Transverse colon (tissue), 4 donors: ENCODE results near the gene PITX1.

Experiments
- EP300 ChIP-seq: sonication (generic); formaldehyde crosslinking; IDR thresholded peaks from one replicate; pipeline ENCODE4 v1.6.1; 2017; ENCODE audit warnings: antibody characterized with exemption, low read depth
- POLR2A ChIP-seq: fragments of 450-650 bp; IDR thresholded peaks from one replicate; pipeline ENCODE4 v1.6.1; 2016; ENCODE audit warnings: antibody characterized with exemption, mild to moderate bottlenecking, moderate library complexity
- POLR2AphosphoS5 ChIP-seq, 3 donors: sonication (generic); formaldehyde crosslinking; IDR thresholded peaks; one replicate each; pipeline ENCODE4 v1.6.1; 2016; ENCODE audit warnings: antibody characterized with exemption in 3 of 3
- TF ChIP-seq, protein P1 (sequence below), 5 experiments: fragments of 200-600 bp in 3 of 5; fragments of 450-650 bp in 2 of 5; sonication (generic) in 3 of 5; IDR thresholded peaks; 1 replicate in 2 of 5; 2 replicates in 3 of 5; pipeline ENCODE4 v1.5.1; 2016 to 2017; ENCODE audit warnings: antibody characterized with exemption in 5 of 5, inconsistent platforms in 3 of 5, mild to moderate bottlenecking in 2 of 5, moderate library complexity in 1 of 5

DNA sequence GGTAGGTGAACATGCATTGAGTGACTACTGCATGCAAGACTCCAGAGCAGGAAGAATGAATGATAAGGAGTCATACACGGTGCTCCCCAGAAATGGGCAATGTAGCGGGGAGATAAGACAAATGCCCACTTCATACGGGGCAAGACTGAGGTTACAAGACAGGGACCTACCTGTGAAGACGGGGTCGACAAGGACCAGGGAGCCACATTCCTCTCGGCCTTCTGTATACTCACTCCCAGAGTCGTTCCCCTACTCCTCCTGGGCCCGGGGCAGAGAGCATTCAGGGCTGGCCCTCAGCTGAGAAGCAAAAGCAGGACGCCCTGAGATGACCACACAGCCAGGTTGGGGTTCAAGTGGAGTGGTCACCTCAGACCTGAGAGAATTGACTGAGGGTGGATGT is 26.7 kb downstream of the PITX1 start:
- TF ChIP-seq, protein P1, sequence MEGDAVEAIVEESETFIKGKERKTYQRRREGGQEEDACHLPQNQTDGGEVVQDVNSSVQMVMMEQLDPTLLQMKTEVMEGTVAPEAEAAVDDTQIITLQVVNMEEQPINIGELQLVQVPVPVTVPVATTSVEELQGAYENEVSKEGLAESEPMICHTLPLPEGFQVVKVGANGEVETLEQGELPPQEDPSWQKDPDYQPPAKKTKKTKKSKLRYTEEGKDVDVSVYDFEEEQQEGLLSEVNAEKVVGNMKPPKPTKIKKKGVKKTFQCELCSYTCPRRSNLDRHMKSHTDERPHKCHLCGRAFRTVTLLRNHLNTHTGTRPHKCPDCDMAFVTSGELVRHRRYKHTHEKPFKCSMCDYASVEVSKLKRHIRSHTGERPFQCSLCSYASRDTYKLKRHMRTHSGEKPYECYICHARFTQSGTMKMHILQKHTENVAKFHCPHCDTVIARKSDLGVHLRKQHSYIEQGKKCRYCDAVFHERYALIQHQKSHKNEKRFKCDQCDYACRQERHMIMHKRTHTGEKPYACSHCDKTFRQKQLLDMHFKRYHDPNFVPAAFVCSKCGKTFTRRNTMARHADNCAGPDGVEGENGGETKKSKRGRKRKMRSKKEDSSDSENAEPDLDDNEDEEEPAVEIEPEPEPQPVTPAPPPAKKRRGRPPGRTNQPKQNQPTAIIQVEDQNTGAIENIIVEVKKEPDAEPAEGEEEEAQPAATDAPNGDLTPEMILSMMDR (IDR thresholded peaks at IDR 0.05), result no peak
- no peak for TF ChIP-seq POLR2AphosphoS5 (IDR thresholded peaks at IDR 0.05)
- no peak for TF ChIP-seq POLR2A
- TF ChIP-seq EP300, result no peak
